HepG2 (cell line): ENCODE data around the gene KIZ. TPM values are rescaled to one million over a fixed set of nuclear protein-coding genes. Genes with fewer than 3 reads are reported as not detected.

ENCODE experiments used
- ATAC-seq: fragments of 200-7000 bp; cut with Tn5 transposase; 3 replicates; pipeline ENCODE4 v1.9.1; 2020; ENCODE audit warnings: mild to moderate bottlenecking, moderate library complexity
- BruUV-seq: library from RNA; stranded (reverse); fragments of 400-500 nt; replicated peaks from 2 replicates; lab custom pipeline; 2021; lab: Mats Ljungman, UMichigan
- CTCF ChIA-PET: fragments of 300-600 bp; formaldehyde crosslinking; extraction: SDS; loops from one replicate; lab custom pipeline; 2021; ENCODE audit warnings: low total read pairs, inconsistent platforms, low intra/inter-chr PET ratio; lab: Yijun Ruan, JAX
- POLR2A ChIA-PET: fragments of 350-600 bp; sonication (Branson Sonifier 250); formaldehyde crosslinking; loops from one replicate; lab custom pipeline; 2020; ENCODE audit warnings: antibody characterized with exemption, inconsistent platforms; lab: Yijun Ruan, JAX
- DNase-seq: peaks from one replicate; pipeline ENCODE4 v3.0.0-alpha.2; 2015; ENCODE audit warnings: low spot score
- FAIRE-seq: peaks from 3 replicates; lab custom pipeline; 2011; peaks lifted over from hg19 to GRCh38; lab: Jason Lieb, UNC
- H2AFZ ChIP-seq: one replicate; pipeline ENCODE4 v1.6.1; 2011; ENCODE audit warnings: low read length, inconsistent platforms
- H3K27ac ChIP-seq: fragments of 300-600 bp; 3 replicates; pipeline ENCODE4 v1.8.0; 2011; ENCODE audit warnings: mixed run types, mild to moderate bottlenecking, mixed read lengths, low read length, inconsistent platforms; ENCODE audit not compliant: insufficient read depth; ENCODE audit errors: extremely low read length
- H3K27me3 ChIP-seq, 2 experiments: fragments of 200-600 bp in 1 of 2; 2 replicates in 1 of 2; 3 replicates in 1 of 2; pipeline versions ENCODE4 v1.6.0 to v1.8.0; 2011; ENCODE audit warnings: low read length in 2 of 2, mild to moderate bottlenecking in 2 of 2, moderate library complexity in 2 of 2, inconsistent platforms in 1 of 2; ENCODE audit not compliant: insufficient read depth in 2 of 2, control insufficient read depth in 1 of 2
- H3K36me3 ChIP-seq, 2 experiments: fragments of 200-600 bp in 1 of 2; replicated peaks in 1 of 2; 2 replicates in 1 of 2; 3 replicates in 1 of 2; pipeline versions ENCODE4 v1.5.1 to v1.8.0; 2011; ENCODE audit warnings: low read length in 2 of 2, inconsistent platforms in 1 of 2; ENCODE audit not compliant: insufficient read depth in 2 of 2, control insufficient read depth in 1 of 2
- H3K4me1 ChIP-seq: 2 replicates; pipeline ENCODE4 v1.5.1; 2012; ENCODE audit warnings: low read length, inconsistent platforms; ENCODE audit not compliant: insufficient read depth
- H3K4me2 ChIP-seq: 2 replicates; pipeline ENCODE4 v1.6.0; 2011; ENCODE audit warnings: low read depth, low read length, inconsistent platforms
- H3K4me3 ChIP-seq, 3 experiments: fragments of 200-600 bp in 1 of 3; sonication (generic), shearing (Covaris generic) in 1 of 3; replicated peaks in 1 of 3; 2 replicates each; pipeline ENCODE4 v1.5.1; 2011 to 2016; ENCODE audit warnings: low read length in 3 of 3, inconsistent platforms in 2 of 3, low read depth in 2 of 3, mild to moderate bottlenecking in 2 of 3, control low read depth in 1 of 3, mixed read lengths in 1 of 3; ENCODE audit not compliant: insufficient read depth in 1 of 3
- H3K79me2 ChIP-seq: one replicate; pipeline ENCODE4 v1.6.1; 2011; ENCODE audit warnings: low read length, inconsistent platforms; ENCODE audit not compliant: insufficient read depth
- H3K9ac ChIP-seq: 2 replicates; pipeline ENCODE4 v1.6.0; 2011; ENCODE audit warnings: mild to moderate bottlenecking, low read depth, low read length, inconsistent platforms; ENCODE audit not compliant: insufficient read depth
- H3K9me3 ChIP-seq: 2 replicates; pipeline ENCODE4 v1.5.1; 2012; ENCODE audit warnings: mild to moderate bottlenecking, low read length
- H4K20me1 ChIP-seq: 2 replicates; pipeline ENCODE4 v1.6.0; 2011; ENCODE audit warnings: inconsistent platforms, mild to moderate bottlenecking, low read length, moderate library complexity; ENCODE audit not compliant: insufficient read depth
- ARID5B ChIP-seq: IDR thresholded peaks from 2 replicates; pipeline ENCODE4 v1.4.0; 2020; ENCODE audit warnings: mild to moderate bottlenecking, missing genetic modification reagents
- ATF2 ChIP-seq: sonication (generic); formaldehyde crosslinking; IDR thresholded peaks from 2 replicates; pipeline ENCODE4 v1.4.0; 2020; ENCODE audit warnings: missing genetic modification reagents
- CBFB ChIP-seq: sonication (generic); formaldehyde crosslinking; IDR thresholded peaks from 2 replicates; pipeline ENCODE4 v1.4.0; 2020; ENCODE audit warnings: missing genetic modification reagents
- FLYWCH1 ChIP-seq: sonication (generic); formaldehyde crosslinking; IDR thresholded peaks from 2 replicates; pipeline ENCODE4 v1.8.1; 2023; ENCODE audit warnings: mild to moderate bottlenecking, missing genetic modification reagents
- FOXK1 ChIP-seq: sonication (generic); formaldehyde crosslinking; IDR thresholded peaks from 2 replicates; pipeline ENCODE4 v1.4.0; 2020; ENCODE audit warnings: low read depth, missing genetic modification reagents, borderline replicate concordance
- FOXO1 ChIP-seq: sonication (generic); formaldehyde crosslinking; IDR thresholded peaks from 2 replicates; pipeline ENCODE4 v1.4.0; 2020; ENCODE audit warnings: missing genetic modification reagents
- HES4 ChIP-seq: sonication (generic); formaldehyde crosslinking; IDR thresholded peaks from 2 replicates; pipeline ENCODE4 v1.9.0; 2021; ENCODE audit warnings: mild to moderate bottlenecking, missing genetic modification reagents, borderline replicate concordance
- PCBP1 ChIP-seq: fragments of 200-400 bp; formaldehyde crosslinking; IDR thresholded peaks from 2 replicates; pipeline ENCODE4 v1.6.1; 2017; ENCODE audit warnings: mild to moderate bottlenecking, low read depth, low read length, borderline replicate concordance
- ZBTB33 ChIP-seq: sonication (generic); formaldehyde crosslinking; IDR thresholded peaks from 2 replicates; pipeline ENCODE4 v1.4.0; 2020; ENCODE audit warnings: missing genetic modification reagents
- ZNF20 ChIP-seq: sonication (generic); formaldehyde crosslinking; IDR thresholded peaks from 2 replicates; pipeline ENCODE4 v1.4.0; 2020; ENCODE audit warnings: mild to moderate bottlenecking, moderate library complexity, missing genetic modification reagents
- ZNF431 ChIP-seq: sonication (generic); formaldehyde crosslinking; IDR thresholded peaks from 2 replicates; pipeline ENCODE4 v1.9.0; 2022; ENCODE audit warnings: missing genetic modification reagents, low read depth, mild to moderate bottlenecking, borderline replicate concordance
- ZNF557 ChIP-seq: sonication (generic); formaldehyde crosslinking; IDR thresholded peaks from 2 replicates; pipeline ENCODE4 v1.4.0; 2020; ENCODE audit warnings: missing genetic modification reagents
- ZSCAN21 ChIP-seq: sonication (generic); formaldehyde crosslinking; IDR thresholded peaks from 2 replicates; pipeline ENCODE4 v1.8.0; 2022; ENCODE audit warnings: mild to moderate bottlenecking, missing genetic modification reagents, moderate library complexity, borderline replicate concordance
- in situ Hi-C: cut with HindIII; loops from 2 replicates; pipeline ENCODE4 v1.10.0; 2017; ENCODE audit warnings: low pct_unique_long_range_greater_than_20kb; ENCODE audit not compliant: extremely low pct_ligation_motif_present
- intact Hi-C: fragments of 100-400 bp; cut with micrococcal nuclease; formaldehyde crosslinking; loops from one replicate; pipeline ENCODE4 v1.10.0; 2022; ENCODE audit not compliant: unreplicated experiment
- polyA plus RNA-seq, 8 experiments: library from polyadenylated mRNA; depleted of rRNA in 3 of 8; stranded (reverse) in 7 of 8; unstranded in 1 of 8; fragments of >200 nt; fragmentation: Illumina TruSeq in 4 of 8; extraction: Trizol in 4 of 8; gene quantifications; 2 replicates each; pipeline versions ENCODE4 v1.2.1 to v1.2.3, GENCODE V29; 2011 to 2016; ENCODE audit warnings: low read depth in 4 of 8, missing spikeins in 1 of 8, mixed read lengths in 1 of 8; ENCODE audit not compliant: insufficient read depth in 1 of 8
- total RNA-seq, 5 experiments: library from RNA; depleted of rRNA; stranded (reverse); fragments of >200 nt; fragmentation: Illumina TruSeq; extraction: Trizol; gene quantifications; 2 replicates each; pipeline ENCODE4 v1.2.3, GENCODE V29; 2016; ENCODE audit warnings: low read depth in 1 of 5
- TF ChIP-seq, protein P1 (sequence below): sonication (generic); formaldehyde crosslinking; IDR thresholded peaks from 2 replicates; pipeline ENCODE4 v1.5.0; 2020; ENCODE audit warnings: missing genetic modification reagents, mild to moderate bottlenecking, borderline replicate concordance

Gene KIZ
- total and polyA plus RNA-seq, 2 of the 13 experiments (the other 11 are each of a cell fraction or from before 2014, with no cell fraction given): 46.3 to 114 TPM

GRCh38 chr20:21174516-21175239 is 48.8 kb downstream of the KIZ start (continued):
- TF ChIP-seq ARID5B (CRISPR knock-in tag): peak; percentile 51
- TF ChIP-seq, all 625 proteins: peak for 27

GRCh38 chr20:21175433-21175832 is 49.6 kb downstream of the KIZ start:
- intact Hi-C loops: loop anchor here (5.0 kb wide), 1 partner anchor 38 kb away; no protein-coding TSS in a partner anchor
- TF ChIP-seq FLYWCH1 (CRISPR knock-in tag) (no peak), ZBTB33 (CRISPR knock-in tag) (no peak), ATF2 (no peak), FOXO1 (CRISPR knock-in tag) (no peak), ZNF20 (no peak), ZNF557 (CRISPR knock-in tag) (0 out of 2 replicates have a peak, but pooled peaks have one; percentile 42), ZNF431 (CRISPR knock-in tag) (no peak), CBFB (CRISPR knock-in tag) (no peak), HES4 (CRISPR knock-in tag) (peak; percentile 41; the same call in 1 of the 2 replicates), FOXK1 (CRISPR knock-in tag) (no peak), PCBP1 (no peak), ZSCAN21 (CRISPR knock-in tag) (no peak)
- TF ChIP-seq, protein P1, sequence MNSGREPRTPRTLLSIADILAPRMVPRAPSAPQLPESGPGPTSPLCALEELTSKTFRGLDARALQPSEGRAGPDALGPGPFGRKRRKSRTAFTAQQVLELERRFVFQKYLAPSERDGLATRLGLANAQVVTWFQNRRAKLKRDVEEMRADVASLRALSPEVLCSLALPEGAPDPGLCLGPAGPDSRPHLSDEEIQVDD (CRISPR knock-in tag): no peak

More at GRCh38 chr20:21175433-21175832, 49.6 kb downstream of the KIZ start:
- H3K36me3 ChIP-seq: peaks cover 3 to 6% of the 10 kb centered on the region in 2 experiments; a peak in 3 of 5 replicates
- no peak overlapping the region for H3K4me2 ChIP-seq
- no peak overlapping the region for H2AFZ ChIP-seq
- H4K20me1 ChIP-seq: no peaks in the 10 kb centered on the region
- no peak overlapping the region for H3K27ac ChIP-seq
- ATAC-seq (peak; percentile 20; the same call in 1 of the 3 replicates), DNase-seq (peak; percentile 18), FAIRE-seq (no peak)
- no peaks in the 10 kb centered on the region for H3K27me3 ChIP-seq
- H3K4me3 ChIP-seq: no peak overlapping the region
- H3K9ac ChIP-seq: no peak overlapping the region
- H3K4me1 ChIP-seq: peaks cover 24% of the 10 kb centered on the region
- ChIA-PET CTCF (no interaction called here), POLR2A (no interaction called here)
- no peaks in the 10 kb centered on the region for H3K79me2 ChIP-seq
- BruUV-seq: no TSS peak
- H3K9me3 ChIP-seq: peaks cover 7% of the 10 kb centered on the region; the same call in 1 of the 2 replicates
- in situ Hi-C loops: no loop called here
